Activated CD4-positive, alpha-beta T cell treated with anti-CD3 and anti-CD28 coated beads, Interleukin-2, amount 50 U/mL, for 1 hour (primary cell): ENCODE results near the gene CD7.

Source experiments
- DNase-seq: peaks from one replicate; pipeline ENCODE4 v3.0.0-alpha.2; 2020

CD7 gene

DNA sequence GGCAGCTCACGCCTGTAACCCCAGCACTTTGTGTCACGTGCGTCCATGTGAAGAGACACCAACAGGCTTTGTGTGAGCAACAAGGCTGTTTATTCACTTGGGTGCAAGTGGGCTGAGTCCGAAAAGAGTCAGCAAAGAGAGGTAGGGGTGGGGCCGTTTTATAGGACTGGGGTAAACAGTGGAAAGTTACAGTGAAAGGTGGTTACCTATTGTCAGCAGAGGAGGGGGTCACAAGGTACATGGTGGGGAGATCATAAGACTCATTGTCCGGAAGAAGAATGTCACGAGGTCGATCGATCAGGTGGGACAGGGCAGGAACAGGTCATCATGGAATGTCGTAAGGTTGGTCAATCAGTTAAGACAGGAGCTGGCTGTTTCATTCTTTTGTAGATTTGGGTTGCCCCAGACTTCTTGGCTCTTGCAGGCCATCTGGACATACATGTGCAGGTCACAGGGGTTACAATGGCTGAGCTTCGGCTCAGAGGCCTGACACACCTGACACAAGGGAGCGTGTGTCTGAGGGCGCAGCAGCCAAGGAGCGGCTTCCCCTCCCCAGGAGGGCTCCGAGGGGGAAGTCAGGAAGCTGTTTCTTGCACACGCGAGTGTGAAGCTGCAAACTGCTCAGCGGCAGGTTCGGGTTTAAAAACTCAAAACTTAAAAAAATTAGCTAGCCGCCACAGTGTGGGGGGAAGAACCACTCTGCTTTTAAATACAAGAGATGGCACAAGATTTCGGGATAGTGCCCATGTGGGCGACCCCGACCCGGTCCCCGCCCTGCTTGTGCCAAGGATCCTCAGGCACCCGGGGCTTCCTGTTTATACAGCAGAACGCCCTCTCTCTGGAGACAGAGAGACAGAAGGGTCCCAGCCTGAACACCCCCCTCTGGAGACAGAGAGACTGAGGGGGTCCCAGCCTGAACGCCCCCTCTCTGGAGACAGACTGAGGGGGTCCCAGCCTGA lies 29.2 kb upstream of the CD7 start:
- no peak for DNase-seq

DNA sequence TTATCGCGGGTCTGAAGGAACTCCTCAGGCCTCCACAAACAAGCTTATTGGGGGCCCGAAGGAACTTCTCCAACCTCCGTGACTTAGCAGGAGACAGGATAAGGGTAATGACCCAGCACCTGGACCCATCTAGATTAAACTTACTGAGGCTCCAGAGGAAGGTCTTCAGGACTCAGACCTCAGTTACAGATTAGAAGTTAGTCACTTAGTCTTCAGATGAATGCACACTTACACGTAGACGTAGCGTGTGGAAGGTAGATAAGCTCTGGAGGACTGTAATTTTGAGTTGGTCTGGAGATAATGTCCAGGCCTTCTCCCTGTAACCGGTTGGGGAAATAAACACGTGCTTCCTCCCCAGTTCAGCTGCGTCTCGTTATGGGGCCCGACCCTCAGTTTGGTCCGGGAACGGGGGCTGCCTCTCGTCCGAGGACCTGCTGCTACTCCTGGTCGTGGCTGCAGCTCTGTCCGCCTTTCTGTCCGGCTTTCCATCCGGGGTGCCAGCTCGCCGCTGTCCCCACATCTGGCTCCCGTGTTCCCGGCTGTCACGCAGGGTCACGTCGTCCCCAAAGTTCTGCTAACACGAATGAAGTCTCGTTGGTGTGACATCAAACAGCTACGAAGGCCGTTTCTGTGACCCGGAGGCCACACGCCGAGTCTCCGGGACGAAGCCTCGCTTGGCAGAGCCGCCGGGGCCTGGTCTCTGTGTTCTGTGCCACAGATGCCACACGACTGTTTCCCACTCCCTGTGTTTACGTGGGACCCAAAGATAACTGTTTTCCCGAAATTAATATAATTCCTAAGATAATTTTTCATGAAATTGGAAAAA lies 28.0 kb upstream of the CD7 start:
- DNase-seq = no peak

DNA sequence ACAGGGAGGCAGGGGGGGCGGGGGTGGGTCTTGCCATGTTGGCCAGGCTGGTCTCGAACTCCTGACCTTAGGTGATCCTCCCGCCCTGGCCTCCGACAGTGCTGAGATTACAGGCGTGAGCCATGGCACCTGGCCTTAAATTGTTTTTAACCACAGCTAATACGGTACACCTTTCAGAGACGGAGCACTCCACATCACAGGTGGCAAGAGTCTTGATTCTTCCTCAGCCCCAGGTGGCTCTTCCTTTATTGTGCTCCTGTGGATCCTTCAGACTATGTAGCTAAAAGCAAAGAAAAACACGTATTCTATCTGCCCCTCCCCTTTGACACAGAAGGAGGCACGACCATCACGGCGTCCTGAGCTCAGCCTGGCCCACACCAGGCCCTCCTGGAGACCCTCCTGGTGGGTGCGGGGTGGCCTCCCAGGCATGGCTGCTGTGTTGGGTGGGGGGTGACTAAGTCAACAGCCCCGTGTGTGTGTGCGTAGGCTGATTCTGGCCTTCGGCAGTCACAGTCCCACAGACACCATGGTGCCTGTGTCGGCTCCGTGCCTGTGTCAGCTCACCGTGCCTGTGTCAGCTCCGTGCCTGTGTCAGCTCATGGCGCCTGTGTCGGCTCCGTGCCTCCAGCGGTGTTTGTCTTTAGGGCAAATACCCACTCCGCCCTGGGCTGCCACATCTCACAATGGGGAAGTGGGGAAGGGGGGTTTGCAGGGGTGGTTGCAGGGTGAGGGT lies 26.9 kb upstream of the CD7 start:
- DNase-seq = no peak

DNA sequence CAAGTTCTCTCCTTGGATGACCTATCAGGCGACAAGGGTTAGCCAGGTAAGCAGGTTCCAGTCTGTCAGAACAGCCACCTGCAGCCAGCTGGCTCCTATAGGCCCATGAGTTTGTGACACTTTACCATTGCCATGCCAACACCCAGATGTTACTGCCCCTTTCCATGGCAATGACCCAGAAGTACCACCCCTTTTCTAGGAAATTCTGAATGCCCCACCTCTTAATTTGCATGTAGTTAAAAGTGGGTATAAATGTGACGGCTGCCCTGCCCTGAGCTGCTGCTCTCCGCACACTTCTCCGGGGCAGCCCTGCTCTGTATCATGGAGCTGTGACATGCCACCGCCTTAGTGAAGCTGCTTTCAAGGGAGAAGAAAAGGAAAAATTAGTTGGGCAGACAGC lies 26.2 kb upstream of the CD7 start:
- DNase-seq = no peak

DNA sequence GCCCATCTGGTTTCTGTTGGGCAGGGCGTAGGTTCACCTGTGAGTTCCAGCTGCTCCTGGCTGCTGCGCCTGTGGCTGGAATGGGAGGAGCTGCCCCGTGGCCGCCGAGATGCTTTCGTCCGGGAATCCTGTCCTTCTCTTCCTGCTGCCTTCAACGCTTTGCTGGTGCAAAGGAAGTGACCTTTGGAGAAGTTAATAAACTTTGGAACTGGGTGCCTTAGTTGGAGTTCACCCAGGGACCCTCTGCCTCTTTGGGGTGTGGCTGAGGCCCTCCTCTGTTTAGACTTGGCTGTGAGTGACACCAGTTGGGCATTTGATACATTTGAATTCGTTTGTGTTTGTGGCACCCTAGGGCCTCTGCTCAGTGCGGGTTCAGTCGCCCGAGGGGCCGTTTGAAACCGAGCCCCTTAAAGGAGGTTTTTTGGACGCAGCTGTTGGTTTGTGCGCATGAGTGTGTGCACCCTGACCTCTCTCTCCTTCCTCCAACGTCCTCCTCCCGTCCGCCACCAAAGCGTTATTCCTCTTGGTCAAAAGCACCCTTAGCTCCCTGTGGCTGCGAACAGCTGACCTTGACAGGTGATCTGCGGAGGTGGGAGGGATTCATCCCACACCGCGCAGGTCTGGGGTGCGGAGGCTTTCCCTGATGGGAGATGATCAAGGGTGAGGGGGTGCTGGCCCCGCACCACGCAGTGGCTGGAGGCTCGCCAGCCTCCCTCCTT lies 25.1 kb upstream of the CD7 start:
- DNase-seq = no peak

DNA sequence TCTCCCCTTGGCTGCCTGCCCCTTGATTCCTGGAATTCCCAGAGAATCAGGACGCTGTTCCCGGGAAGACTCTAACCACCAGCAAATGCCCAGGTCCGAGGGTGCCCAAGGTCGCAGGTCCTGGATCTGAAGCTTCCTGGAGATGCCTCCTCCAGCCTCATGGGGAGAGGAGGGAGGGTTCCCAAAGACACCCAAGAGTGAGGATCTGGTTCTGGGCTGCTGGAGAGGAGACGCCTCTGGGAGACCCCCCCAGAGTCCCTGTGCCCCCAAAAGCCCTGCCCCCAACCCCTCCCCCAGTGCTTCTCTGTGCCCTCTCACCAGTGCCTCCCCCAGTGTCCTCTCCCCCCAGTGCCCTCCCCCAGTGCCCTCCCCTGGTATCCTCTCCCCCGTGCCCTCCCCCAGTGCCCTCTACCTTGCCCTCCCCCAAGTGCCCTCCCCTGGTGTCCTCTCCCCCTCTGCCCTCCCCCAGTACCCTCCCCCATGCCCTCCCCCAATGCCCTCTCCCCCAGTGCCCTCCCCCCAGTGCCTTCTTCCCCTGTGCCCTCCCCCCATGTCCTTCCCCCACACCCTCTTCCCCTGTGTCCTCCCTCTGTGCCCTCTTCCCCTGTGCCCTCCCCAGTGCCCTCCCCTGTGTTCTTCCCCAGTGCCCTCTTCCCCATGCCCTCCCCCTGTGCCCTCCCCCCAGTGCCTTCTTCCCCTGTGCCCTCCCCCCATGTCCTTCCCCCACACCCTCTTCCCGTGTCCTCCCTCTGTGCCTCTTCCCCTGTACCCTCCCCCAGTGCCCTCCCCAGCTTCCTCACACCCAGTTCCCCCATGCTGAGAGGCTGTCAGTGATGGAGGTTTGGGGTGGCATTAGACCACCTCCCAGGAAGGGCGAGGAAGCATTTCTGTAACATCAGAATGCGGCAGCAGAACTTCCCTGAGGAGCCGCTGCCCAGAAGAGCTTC lies 22.5 kb upstream of the CD7 start:
- DNase-seq = no peak

DNA sequence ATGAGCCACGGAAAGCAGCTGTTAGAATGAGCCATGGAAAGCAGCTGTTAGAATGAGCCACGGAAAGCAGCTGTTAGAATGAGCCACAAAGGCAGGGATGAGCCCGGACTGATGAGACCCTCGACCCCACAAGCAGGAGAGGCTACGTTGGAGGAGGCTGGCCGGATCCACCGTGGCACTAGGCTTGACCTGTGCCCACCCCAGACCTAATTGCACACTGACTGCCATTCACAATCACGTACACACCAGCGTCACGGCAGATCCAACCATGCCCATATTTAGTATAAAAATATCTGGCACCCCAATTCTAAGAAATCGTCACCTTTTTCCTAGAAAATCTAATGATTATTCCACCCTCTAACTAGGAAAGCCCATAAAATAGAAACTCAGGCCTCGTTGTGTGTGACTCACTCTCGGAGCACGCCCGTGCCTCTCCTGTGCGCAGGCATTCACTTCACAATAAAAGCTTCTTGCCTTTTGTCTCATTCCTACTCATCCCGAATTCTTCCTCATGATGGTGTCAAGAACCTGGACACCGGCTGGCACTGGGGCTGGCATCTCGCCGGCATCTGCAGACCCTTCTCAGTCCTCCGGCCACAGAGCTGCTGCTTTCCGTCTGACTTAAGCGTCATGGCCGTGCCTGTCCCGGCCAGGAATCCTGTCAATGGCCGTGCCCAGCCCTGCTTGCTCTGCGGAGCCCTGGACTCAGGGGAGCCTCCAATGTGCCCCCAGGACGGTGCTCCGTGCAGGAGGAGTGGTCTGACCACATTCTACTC lies 21.6 kb upstream of the CD7 start:
- DNase-seq = no peak

DNA sequence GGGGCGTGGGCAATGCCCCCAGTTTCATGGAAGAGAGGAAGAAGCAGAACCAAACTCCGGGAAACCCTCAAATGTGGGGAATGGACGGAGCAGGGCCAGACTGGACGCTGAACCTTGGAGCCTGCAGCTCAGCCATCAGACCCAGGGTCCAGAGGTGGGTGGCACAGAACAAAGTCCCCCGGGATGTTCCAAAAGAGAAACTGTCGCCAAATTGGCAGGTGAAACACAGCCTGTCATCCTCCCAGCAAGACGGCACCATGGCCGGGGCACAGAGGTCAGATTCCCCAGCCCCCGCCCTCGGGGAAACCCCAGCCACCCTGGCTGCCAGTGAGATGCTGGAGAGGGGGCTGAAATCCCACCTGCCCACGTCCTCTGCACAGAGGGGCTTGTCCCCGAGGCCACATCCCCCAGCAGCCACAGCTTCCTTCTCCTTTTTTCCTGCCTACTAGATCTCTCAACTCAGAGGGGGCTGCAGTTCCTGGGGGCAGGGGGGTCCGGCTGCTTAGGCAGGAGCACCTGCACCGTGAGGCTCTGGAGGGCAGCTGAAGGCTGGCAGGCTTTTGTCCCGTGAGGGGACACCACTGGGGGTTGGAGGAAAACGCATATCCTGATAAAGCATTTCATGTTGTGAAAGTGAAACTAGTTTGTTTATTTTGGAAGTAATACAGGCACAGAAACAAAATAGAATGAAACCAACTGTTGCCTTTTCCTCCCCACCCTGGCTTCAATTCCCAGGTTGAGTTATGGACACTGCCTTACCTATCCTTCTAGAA lies 17.4 kb upstream of the CD7 start:
- no peak for DNase-seq

DNA sequence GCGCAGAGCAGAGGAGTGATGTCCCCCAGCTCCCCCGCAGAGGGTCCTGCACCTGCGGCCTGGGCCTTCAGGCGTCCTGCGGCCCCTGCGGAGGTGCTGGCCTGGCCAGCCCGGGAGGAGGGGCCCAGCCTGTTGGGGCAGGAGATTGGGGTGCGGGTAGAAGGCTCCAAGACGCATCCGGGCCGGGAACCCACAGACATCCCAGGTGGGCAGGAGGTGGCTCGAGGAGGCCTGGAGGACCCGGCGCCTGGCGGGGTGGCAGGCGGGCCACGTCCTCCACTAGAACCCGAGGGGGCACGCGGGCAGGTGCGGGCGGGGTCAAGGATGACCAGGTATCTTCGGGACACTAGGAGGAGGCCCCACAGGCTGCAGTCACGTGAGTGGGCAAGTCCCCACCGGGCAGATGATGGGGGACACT lies 16.8 kb upstream of the CD7 start:
- no peak for DNase-seq

DNA sequence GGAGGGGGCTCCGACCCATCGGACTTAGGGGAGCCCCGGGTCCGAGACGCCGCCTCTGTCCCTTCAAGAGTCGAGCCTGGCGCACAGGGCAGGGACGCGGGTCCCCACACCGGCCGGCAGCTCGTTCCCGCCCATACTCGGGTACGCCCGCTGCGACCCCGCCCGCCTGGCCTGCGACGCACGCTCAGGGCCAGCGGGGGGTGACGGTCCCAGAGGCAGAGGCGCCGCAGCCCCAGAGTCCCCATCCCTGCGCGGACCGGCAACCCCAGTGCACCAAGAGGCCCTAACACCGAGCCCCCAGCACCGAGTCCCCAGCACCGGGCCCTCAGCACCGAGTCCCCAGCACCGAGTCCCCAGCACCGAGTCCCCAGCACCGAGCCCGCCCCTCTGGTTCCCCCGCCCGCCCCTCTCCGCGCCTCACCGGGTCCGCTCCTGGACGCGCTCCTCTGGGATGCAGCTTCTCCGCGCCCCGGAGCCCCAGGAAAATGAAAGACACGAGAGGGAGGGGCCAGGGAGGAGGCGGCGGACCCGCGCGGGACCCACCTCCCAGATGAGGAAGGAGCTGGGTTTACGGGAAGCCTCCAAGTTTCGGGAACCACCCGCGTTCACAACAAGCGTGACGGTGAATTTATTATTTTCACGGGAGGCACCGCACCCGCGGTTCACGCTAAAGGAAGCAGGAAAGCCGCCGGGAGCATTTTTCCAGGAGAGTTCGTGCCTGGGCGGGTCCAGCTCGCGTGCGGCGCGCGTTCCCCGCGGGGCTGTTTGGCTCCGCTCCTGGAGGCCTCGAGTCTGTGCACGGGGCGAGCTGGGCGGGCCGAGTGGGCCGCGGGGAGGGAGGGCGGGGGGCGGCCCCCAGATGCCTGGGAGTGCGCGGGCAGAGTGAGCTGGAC lies 16.1 kb upstream of the CD7 start, which contains the start of gene SECTM1:
Gene SECTM1, minus strand, starts transcription at position 488 of the 893 bp plus-strand sequence. CDS start 6,526 bp downstream, outside the sequence.
- no peak for DNase-seq

DNA sequence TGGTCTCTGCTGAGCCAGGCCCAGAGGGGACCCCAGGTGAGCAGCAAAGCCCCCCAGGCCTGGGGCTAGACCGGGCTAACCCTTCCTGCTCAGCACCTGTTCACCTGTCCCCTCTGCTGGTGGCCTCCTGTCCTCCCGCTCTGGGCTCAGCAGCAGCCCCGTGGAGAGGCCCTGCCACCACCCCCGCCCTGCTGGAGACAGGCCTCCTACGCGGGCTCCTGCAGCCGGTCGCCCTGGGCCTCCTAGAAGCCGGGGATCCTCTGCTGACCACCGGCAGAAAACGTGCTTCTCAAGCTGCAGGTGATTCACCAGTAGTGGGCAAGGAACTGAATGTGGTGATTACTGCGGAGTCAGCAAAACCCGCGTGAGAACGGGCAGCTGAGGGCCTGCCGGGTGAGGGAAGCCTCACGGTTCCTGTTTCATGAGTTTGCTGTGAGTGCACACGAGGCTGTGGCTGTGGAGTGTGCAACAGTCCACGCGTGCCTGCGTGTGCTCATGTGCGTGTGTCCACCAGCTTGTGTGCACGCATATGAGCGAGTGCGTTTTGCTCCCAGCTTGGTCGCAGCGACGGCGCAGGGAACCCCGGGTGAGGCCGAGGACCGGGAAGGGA lies 15.4 kb upstream of the CD7 start:
- no peak for DNase-seq

DNA sequence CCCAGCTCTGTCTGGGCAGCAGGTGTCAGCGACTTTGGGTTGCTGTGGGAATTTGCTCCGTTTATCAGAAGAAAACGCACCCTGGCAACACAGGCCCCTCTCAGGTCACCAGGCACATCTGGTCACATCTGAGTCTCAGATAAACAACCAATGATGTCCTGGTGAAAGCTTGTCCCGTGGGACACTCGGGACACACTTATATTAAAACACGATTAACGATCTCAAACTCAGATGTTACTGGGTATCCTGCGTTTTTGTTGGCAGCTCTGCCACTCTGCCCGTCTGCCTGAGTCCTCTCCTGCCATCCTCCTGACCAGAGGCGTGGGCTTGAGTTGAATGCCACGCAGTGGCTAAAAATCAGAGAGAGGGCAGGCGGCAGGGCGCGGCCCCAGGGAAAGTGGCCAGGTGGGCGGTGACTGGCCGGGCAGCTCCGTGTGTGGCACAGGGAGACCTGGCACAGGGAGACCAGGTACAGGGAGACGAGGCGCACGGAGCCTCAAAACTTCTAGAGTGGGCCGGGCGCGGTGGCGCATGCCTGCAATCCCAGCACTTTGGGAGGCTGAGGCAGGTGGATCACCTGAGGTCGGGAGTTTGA lies 14.0 kb upstream of the CD7 start:
- no peak for DNase-seq

DNA sequence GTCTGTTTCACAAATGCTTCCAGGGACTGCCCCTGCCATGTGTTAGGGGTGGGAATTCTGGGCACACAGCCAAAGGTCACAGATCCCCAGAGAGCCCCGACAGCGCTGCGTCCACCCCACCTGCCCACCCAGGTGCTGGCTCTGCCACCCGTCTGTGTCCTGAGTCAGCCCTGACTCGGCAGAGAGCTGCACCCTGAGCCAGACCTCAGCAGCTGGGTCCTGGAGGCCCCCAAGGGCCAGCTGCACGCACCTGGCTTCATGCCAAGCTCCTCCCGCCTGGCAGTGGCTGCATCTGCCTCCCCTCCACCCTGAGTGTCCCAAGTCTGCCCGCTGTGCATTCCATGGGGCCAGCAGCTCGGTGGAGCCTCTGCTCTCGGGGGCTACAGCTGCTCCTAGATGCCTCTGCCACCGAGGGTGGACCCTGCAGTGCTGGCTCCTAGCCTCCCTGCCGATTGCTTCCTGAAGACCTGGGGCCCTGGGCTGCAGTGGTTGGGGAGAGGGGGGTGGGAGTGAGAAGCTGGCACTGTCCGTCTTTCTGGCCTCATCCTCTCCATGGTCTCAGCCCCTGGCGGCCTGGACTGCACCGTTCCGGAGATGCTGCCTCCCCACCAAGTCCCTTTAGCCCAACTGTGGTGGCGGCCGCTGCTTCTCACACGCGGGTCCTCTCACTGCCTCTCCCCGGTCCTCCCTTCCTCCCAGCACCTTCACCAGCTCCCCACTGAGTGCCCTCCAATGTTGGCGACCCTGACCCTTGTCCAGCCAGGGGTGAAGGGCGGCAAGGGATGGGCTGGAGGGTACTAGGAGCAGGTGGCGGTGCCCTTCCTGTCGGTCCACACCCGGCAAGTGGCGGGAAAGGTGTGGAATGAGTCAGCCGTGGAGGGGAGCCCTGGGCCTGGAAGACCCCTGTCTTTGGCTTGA lies 13.2 kb upstream of the CD7 start:
- no peak for DNase-seq

DNA sequence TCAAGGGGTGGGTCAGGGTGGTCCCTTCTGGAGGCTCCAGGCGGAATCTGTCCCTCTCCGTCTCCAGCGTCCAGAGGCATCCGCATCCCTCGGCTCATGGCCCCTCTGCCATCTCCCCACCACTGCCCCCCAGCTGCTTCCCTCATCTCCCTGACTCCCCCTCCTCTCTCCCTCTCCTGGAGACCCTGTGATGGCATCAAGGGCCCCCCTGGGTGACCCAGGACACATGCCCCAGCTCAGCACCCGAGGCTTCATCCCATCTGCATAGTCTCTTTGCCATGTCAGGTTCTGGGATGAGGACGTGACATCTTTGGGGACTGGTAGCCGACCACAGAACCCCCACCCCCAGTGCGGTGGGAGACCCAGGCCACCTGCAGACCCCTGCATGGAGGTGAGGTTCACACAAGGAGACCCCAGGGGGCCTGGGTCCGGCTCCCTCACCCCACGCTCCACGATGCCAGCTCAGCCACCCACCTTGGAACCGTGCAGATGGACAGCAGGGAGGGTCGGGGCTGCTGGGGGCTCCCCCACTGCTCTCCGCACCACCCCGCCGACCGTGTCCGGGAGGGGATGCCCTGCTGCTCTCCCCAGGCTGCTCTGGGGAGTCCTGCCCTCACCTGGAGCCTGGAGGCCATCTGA lies 12.4 kb upstream of the CD7 start:
- DNase-seq = no peak

DNA sequence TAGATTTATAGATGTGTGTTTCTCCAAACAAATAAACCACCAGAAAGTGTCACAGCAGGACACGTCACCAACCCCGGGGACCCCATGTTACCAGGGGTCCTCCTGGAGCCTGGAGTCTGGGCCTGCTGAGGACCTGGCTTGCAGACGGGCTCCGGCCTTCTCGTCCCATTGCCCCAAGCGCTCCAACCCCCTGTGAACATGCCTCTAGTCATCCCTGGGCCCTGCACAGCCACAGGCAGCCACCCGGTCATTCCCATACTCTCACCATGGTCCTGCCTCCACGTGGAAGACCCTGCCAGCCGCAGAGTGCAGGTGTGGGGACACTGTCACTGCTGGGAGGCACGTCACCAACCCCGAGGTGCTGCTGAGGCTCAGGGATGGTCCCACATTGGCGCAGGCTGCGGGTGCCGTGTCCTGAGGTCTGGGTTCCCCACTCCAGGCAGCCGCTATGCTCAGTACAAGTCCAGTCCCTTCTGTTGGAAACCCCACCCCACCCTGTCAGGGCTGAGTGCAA lies 11.6 kb upstream of the CD7 start:
- DNase-seq = no peak
